HG03520 (cell line): Measurements from ENCODE around the gene CADM1.

Experiments used
- ATAC-seq: cut with Tn5 transposase; IDR thresholded peaks from one replicate; pipeline ENCODE4 v1.9.1; 2021; ENCODE audit warnings: mild to moderate bottlenecking, moderate library complexity; ENCODE audit not compliant: unreplicated experiment

Gene CADM1

GRCh38 chr11:115452241-115452640 lies 52.0 kb downstream of the CADM1 start:
- no peak for ATAC-seq

DNA sequence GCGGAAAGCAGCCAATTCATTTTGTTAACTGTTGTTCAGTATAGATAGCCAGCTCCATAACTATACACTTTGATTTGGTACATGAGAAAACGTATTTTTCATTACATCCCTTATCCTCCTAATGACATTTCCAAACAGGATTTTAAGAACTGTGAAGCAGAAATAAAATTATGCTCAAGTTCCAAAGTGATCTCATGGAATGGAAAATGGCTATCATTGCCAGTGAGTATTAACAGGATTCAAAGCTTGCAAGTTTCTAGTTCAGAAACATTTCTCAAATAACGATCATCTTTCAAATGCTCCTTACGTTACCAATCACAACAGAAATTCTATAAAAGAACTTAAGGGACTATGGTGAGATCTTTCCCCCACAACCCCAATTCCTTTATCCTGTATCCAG lies 53.7 kb downstream of the CADM1 start:
- no peak for ATAC-seq

DNA sequence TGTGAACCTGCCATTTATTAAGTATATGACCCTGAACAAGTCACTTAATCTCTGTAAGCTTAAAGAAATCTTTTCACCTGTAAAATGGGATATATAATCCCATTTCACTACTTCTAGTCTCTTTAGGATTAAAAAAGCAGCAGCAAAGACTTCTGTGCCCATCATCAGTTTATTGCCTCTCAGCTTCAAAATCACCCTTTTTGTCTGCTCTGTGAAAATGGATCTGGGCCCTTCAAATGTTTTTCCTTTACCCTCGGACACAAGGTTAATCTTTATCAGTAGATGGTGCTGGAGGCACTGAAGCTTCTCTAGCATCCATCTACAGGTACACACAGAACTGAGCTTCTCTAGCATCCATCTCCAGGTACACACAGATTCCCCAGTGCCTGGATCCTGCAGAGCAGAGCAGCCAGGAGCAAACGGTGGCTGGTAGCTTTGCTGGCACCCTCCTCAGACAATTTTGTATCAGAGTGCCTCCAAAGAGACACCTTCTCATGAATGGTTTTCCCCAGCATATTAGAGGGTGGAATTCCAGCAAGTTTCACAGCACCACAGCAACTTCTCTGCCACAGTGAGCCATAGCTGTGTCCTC lies 56.8 kb downstream of the CADM1 start:
- no peak for ATAC-seq

- ATAC-seq: no peak
These were observed 58.0 kb downstream of the CADM1 start for GRCh38 chr11:115446214-115446613.

- no peak for ATAC-seq
These were observed 59.7 kb downstream of the CADM1 start for GRCh38 chr11:115444542-115444941.

GRCh38 chr11:115439969-115440540 lies 64.2 kb downstream of the CADM1 start:
- ATAC-seq: no peak

DNA sequence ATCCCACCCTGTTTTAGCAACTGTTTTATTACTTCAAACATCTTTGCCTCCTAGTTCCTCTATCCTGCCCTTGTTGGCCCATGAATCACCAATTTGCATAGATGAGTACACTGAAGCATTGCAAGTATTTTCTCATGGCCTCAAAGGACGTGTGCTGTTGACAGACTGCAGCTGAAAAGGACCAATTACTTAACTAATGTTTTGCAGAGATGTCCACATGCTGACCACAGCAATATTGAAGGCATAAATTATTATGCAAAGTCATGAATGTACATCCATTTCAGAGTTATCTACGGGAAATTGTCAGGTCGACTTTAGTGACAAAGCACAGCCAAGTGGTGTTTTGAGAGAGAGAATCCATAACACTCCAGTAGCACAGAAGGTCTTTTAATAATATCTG lies 64.8 kb downstream of the CADM1 start:
- ATAC-seq: no peak

DNA sequence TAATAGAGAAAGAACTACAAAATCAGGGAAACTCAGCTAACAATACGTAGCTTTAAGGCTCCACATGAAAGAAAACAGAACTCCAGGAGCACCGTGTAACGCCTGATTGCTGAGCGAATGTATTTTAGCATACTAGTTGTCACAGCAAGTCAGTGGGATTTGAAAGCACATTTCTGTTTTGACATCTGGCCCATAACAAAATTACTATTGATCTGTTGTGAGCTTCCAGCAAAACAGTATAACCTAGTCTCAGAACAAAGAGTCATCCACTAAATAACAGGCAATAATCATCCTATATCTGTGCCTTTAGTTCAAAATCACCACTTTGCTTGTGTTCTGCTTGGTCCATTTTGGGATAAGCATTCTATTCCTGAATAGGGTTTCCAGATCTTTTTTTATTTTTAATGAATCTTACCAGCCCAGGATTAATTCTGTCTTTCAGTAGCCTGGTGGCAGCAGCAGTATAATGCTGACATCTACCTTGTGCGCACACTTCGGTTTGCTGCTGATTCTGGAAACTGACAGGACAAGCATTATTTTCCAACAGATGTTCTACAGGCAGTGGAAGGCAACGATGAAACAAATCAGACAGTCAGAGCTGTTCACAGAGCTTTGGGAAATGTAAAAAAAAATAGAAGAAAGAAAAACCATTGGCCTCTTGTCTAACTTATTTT lies 66.2 kb downstream of the CADM1 start:
- ATAC-seq: no peak

GRCh38 chr11:115430345-115430744 lies 73.9 kb downstream of the CADM1 start:
- no peak for ATAC-seq

GRCh38 chr11:115428306-115428705 lies 75.9 kb downstream of the CADM1 start:
- no peak for ATAC-seq

- ATAC-seq: no peak
These were observed 78.4 kb downstream of the CADM1 start for GRCh38 chr11:115425816-115426215.

DNA sequence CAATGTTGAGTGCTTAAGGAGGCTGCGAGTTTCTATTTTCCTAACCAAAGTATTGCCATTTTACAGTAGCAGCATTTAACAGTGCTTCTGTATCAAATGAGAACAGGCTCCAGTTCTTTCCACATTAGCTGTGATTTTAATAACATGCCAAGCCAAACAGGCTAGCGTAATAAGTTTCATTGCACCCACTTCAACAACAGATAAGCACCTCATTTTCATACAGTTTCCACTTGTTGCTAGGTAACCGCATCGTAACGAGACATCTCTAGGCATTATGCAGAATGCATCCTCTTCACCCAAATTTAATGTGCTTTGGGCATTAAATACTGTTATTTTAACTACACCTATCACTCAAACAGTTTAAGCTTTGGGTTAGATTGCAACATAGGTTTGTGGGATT lies 79.0 kb downstream of the CADM1 start:
- no peak for ATAC-seq

DNA sequence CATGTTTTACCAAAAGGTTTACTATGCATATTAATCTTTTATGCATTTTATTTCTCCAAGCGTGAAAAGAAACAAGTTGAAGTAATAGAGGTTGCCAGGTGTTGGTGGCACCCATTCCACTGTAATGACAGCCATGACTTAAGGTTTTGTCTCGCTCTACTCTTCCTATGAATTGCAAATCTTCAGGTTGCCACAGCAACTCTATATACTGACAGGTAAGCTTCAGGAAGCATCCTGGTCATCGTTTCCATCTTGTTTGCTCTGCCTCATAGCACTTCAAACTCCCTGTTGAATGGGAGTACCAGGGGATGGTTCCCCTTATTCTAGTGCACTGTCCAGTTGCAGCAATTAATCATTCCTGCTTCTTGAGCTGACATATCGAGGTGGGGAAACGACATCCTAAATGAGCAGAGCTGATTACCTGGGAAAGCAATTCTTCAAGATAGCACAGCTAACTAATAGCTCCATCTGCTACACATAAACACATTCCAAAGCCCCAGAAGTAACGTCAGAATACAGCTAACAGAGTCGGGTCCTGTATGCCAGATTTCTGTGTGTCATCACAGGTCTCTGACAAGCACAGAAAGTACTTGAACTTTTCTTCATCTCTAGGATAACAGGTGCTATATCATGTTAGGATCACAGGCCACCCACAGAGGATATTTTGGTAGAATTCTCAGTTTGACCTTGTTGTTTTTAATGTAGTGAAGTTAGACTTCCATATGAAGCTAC lies 80.3 kb downstream of the CADM1 start:
- no peak for ATAC-seq

GRCh38 chr11:115421992-115422689 lies 82.1 kb downstream of the CADM1 start:
- ATAC-seq: no peak

- no peak for ATAC-seq
These were observed 82.7 kb downstream of the CADM1 start for GRCh38 chr11:115421352-115421991.

GRCh38 chr11:115420505-115420904 lies 83.7 kb downstream of the CADM1 start:
- no peak for ATAC-seq

GRCh38 chr11:115418626-115419025 lies 85.6 kb downstream of the CADM1 start:
- no peak for ATAC-seq

- no peak for ATAC-seq
These were observed 86.1 kb downstream of the CADM1 start for GRCh38 chr11:115418081-115418480.

- ATAC-seq: no peak
These were observed 93.1 kb downstream of the CADM1 start for GRCh38 chr11:115411120-115411519.

DNA sequence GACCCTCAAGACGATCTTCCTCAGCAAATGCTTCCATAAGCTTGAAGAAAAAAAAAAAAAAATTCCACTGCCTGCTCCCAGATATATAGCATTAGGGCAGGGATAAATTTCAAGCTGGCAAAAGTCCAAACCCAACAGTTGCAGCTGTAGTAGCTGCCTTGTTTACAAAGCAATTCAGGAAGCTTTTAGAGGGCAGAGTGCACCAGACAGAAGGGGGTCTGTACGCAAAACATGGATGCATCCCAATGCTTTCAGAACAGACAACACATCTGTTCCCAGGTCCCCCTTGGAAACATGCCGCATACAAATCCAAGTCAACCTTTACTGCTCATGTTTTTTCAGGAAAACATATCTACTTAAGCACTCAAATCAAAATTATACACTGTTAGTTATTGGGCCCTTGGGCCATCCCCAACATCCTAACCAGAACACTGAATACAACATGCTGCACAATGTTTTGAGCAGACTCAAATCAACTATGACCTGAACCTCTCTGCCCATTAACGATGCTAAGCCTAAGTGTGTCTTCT lies 94.5 kb downstream of the CADM1 start:
- no peak for ATAC-seq
